Colon (tissue), 2 donors: ENCODE data around the gene LMF1.

Source experiments
- FAIRE-seq: peaks from 2 replicates; lab custom pipeline; 2012; peaks lifted over from hg19 to GRCh38; lab: Jason Lieb, UNC
- donor health status: control.
- donor health status: control.

Gene LMF1

DNA sequence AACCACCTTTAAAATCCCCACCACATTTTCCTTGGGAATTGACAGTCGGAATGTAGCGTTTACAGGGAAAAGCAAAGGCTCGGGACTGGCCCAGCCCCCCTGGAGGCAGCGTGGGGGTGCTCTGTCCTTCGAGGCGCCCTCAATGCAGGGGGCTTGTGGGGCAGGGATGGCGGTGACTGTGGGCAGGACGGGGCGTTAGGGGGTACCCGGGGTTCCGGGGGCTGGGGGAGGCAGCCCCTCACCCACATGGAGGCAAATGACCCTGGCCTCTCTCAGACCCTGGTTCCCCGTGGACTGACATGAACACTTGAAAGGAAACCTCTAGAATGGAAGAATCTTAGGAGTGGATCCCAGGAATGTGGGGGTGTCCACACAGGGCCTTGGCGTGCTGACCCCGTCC is 91.9 kb downstream of the LMF1 start:
- no peak for FAIRE-seq

GRCh38 chr16:878072-878784 is 92.6 kb downstream of the LMF1 start:
- no peak for FAIRE-seq

- no peak for FAIRE-seq
Measured at GRCh38 chr16:877242-878071, 93.3 kb downstream of the LMF1 start.

DNA sequence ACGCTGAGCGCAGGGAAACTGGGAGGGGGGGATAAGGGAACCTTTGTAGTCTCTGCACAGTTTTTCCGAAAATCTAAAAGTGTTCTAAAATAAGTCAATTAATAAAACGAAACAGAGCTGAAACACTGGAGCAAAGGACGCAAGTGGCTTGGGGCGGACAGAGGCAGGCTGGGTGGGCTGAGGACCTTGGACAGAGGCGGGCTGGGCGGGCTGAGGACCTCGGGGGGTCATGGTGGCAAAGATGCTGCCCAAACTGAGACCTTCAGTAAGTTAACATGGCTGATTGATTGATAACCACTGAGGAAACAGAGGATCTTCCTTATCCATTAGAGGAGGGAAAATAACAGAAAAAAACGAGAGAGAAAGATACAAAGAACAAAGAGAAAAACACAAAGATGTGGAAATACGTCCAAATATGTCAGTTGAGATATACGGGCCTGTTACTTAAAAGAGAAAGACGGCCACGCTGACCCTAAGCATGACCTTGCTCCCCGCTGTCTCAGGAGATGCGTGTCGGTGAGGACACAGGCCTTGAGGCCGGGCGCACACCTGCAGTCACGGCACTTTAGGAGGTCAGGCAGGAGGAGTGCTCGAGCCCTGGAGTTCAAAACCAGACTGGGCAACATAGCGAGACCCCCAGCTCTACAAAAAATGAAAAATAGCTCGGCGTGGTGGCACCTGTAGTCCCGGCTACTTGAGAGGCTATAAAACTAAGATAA is 94.1 kb downstream of the LMF1 start:
- FAIRE-seq, result no peak

GRCh38 chr16:876041-876335 is 94.8 kb downstream of the LMF1 start:
- FAIRE-seq, result no peak

GRCh38 chr16:875182-876040 is 95.4 kb downstream of the LMF1 start:
- FAIRE-seq, result no peak

- FAIRE-seq, result no peak
Measured at GRCh38 chr16:874366-875181, 96.2 kb downstream of the LMF1 start.

DNA sequence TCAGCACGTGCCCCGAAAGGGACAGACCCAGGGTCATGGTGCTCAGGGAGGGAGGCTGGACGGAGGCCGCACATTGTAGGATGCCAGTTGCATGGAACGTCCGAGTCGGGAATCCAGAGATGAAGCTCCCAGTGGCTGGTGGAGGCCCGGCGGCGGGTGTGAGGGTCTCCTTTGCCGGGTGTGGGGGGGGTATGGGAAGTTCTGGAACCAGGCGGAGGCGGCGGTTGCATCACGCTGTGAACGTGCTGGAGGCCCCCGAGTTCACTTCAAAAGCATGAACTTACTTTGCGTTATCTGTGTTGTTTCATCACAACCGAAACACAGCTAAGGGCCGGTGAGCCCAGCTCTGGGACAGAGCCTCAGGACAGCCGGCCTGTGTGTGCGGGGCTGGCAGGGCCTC is 96.9 kb downstream of the LMF1 start:
- FAIRE-seq, result no peak

DNA sequence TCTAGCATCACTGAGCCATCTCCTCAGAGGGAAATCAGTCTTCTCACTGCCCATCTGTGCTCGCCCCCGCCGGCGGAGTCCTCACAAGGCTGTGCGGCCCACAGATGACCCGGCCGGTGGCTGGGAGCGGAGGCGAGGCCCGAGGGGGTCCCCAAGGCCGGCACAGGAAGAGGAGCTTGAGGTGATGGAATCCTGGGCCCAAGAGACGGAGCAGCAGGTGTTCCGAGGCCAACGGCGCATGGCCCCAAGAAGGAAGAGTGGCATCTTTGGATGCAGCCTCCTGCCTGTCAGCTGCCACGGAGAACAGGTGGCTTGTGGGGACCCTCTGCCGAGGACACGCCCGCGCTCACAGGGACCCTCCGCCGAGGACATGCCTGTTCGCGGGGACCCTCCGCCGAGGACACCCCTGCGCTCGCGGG is 97.5 kb downstream of the LMF1 start:
- FAIRE-seq, result no peak

DNA sequence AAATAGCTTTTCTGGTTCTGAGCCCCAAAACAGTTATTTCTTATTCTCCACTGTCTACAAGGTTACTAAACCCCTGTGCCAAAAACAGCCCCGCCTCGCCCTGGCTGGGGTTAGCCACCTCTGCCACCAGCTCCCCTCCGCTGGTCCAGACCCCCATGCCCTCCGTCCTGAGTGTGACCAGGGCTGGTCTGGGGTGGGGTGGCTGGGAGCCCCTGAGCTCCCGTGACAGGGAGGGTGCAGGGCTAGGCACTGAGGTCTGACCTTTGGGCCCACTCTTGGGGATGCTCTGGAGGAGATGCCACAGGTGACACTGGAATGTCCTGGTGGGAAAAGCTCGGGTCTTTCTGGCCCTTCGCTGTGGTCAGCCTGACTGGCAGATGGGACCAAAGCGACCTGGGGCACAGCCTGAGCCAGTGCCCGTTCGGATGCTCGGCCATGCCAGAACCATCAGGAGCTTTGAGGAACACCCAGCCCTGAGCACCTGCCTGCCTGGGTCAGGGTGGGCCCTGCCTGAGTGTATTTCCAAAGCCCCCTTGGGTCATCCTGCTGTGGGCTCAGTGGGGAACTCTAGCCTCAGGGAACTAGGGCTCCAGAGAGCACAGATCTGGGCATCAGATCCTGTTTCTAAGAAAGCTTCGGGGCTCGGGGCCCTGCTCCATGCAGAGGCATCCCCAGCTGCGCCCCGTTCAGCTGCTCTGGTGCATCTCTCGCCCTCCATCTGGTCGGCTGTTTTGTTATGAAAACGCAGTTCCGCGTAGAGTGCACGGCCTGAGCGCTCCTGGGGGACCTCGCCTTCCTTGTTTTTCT is 98.1 kb downstream of the LMF1 start:
- no peak for FAIRE-seq

DNA sequence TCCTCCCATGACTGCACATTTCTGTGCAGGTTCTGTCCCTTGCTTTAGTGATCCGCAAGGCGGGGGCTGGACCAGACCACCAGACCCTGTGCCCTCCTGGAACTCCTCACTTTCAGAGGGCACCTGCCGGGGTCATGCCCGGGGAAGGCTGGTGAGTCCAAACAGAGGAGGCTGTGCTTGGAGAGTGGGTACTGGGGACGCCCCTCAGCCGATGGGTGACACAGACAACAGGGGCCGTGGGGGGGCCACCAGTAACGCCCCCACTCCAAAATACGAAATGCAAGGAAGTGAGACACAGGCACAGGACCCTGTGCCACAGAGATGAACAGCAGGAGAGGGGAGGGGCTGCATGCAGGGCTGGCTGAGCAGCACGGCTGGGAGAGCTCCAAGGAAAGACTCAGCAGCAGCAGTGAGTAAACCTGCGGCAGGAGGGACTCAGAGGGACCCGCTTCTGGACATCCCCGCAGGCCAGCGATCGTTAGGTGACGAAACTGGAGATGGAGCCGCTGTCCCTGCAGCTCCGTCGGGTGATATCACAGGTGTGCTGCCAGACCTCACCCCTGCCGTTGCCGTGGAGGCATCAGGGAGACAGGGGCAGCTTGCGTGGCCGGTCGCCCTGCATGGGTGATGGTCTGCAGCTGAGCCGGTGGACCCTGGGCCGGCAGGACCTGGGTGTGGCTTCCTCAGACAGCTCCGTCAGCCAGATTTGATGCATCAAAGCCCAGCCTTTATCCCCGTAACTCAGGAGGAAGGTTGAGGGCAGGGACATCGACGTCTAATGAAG is 99.0 kb downstream of the LMF1 start:
- no peak for FAIRE-seq

- no peak for FAIRE-seq
Measured at GRCh38 chr16:870856-871561, 99.8 kb downstream of the LMF1 start.

GRCh38 chr16:869823-870641 is 100.8 kb downstream of the LMF1 start:
- no peak for FAIRE-seq

DNA sequence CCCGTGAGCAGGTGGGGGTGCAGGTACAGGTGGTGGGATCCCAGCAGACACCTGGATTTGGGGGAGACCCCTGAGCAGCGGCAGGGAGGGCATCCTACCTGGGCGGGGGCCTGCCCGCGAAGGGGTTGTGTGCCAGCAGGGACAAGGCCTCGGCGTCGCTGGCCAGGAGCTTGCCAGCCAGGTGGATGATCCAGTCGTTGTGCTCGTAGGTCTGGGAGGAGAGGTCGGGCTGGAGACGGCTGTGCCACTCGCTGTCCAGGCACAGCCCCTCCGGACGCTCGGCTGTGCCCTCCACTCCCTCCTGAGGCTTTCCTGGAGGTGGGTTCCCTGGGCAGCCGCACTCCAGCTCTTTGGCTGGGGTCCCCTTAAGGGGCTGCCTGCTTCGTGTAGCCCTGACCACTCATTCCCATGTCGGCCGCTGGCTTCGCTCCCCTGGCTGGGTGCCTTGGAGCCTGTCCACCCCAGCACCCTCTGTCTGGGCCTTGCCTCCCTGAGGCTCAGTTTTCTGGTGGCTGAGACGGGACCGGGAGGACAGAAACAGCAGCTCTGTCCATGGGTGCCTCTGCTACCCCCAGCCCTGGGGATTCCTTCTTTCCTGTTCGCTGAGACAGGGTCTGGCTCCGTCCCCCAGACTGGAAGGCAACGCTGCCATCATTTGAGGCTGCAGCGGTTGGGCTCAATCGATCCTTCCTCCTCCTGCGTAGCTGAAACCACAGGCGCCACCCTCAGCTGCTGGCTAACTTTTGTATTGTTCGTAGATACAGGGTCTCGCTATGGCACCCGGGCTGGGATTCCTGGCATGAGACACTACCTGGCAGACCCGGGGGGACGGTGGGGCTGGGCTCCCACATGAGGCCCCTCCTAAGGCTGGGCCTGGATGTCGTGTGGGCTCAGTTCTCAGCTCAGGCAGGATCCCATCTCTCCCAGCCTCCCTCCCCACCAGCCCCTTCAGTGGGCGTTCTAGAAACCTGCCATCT is 101.7 kb downstream of the LMF1 start:
- FAIRE-seq, result no peak

DNA sequence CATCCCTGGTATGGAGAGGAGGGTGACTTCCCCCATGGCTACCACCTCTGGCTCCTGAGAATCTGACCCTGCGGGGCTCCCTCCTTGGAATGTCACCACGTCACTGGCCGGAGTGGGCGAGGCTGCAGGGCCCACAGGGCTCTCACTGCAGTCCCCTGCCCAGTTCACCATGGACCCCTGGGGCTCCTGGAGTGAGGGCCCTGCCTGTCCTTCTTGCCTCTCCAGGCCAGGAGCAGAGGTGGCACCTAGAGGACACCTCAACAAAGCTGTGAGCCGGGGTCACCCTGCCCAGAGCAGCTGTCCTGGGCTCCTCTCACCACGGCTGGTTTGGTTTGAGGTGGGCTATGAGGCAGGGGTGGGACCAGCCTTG is 102.4 kb downstream of the LMF1 start:
- FAIRE-seq, result no peak

GRCh38 chr16:867421-868385 is 103.1 kb downstream of the LMF1 start:
- FAIRE-seq, result no peak
